ENCODE results near the gene PODN.

PODN gene

GRCh38 chr1:53087332-53088285 is 25.6 kb downstream of the PODN start:
- no peak overlapping the region for H3K27ac ChIP-seq
- DNase-seq (ENCODE audit: low spot score): no peak
- no peak overlapping the region for H3K4me3 ChIP-seq
- TF ChIP-seq CTCF (IDR thresholded peaks at IDR 0.05): no peak

GRCh38 chr1:53088616-53089300 is 26.7 kb downstream of the PODN start:
- H3K27ac ChIP-seq: no peak overlapping the region
- no peak for DNase-seq (ENCODE audit: low spot score)
- H3K4me3 ChIP-seq: no peak overlapping the region
- TF ChIP-seq CTCF (IDR thresholded peaks at IDR 0.05): no peak

- Histone ChIP-seq H3K4me3 (no peak overlapping the region), H3K27ac (peak overlapping the region in 1 of 2 donors; percentile 41)
- DNase-seq (ENCODE audit: low spot score): no peak
- no peak for TF ChIP-seq CTCF (IDR thresholded peaks at IDR 0.05)
Observed at GRCh38 chr1:53089478-53090226, 27.6 kb downstream of the PODN start.

GRCh38 chr1:53090227-53091147 is 28.5 kb downstream of the PODN start:
- H3K4me3 ChIP-seq: no peak overlapping the region
- TF ChIP-seq CTCF (IDR thresholded peaks at IDR 0.05): no peak
- peak overlapping the region in 1 of 2 donors; percentile 41 for H3K27ac ChIP-seq
- DNase-seq (ENCODE audit: low spot score): no peak

- Histone ChIP-seq H3K27ac (peak overlapping the region in 1 of 2 donors; percentile 1), H3K4me3 (no peak overlapping the region)
- TF ChIP-seq CTCF (IDR thresholded peaks at IDR 0.05): no peak
- no peak for DNase-seq (ENCODE audit: low spot score)
Observed at GRCh38 chr1:53091841-53092645, 30.0 kb downstream of the PODN start.
